GM18498 (cell line): ENCODE results near the gene TBC1D22A.

Experiments used
- ATAC-seq: cut with Tn5 transposase; IDR thresholded peaks from one replicate; pipeline ENCODE4 v1.9.1; 2021; ENCODE audit warnings: mild to moderate bottlenecking, moderate library complexity; ENCODE audit not compliant: unreplicated experiment

The TBC1D22A gene

GRCh38 chr22:47050401-47051051, 288.1 kb downstream of the TBC1D22A start:
- ATAC-seq, result no peak

DNA sequence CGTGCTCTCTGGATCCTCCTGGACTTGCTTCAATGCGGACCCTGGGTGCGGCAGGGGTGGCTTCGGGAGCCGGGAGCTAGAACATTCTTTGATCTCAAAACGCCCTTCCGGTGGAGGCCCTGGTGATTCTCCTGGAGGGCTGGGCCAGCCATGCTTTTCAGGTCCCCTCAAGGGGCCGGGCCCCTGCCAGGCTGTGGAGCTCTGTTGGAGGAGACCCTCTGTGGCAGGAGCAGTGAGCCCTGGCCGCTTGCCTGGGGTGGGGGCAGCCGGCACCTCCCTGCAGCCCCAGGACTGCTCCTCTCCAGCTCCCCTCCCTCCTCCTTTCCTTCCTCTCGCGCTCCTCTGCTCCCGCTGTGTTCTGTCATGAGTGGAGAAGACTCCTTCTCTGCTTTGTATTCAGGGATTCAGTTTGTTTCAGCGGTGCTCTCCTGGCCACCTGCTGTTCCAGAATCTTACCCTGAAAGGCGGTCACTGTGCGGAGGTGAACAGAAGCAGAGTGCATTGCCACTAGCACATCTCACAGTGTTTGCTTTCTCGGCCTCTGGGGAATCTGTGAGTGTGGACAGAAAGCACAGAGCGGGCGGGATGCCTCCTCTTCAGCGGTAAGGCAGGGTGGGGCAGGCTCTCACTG, 289.1 kb downstream of the TBC1D22A start:
- ATAC-seq, result no peak

- ATAC-seq, result no peak
Measured at GRCh38 chr22:47052236-47053012, 290.0 kb downstream of the TBC1D22A start.

DNA sequence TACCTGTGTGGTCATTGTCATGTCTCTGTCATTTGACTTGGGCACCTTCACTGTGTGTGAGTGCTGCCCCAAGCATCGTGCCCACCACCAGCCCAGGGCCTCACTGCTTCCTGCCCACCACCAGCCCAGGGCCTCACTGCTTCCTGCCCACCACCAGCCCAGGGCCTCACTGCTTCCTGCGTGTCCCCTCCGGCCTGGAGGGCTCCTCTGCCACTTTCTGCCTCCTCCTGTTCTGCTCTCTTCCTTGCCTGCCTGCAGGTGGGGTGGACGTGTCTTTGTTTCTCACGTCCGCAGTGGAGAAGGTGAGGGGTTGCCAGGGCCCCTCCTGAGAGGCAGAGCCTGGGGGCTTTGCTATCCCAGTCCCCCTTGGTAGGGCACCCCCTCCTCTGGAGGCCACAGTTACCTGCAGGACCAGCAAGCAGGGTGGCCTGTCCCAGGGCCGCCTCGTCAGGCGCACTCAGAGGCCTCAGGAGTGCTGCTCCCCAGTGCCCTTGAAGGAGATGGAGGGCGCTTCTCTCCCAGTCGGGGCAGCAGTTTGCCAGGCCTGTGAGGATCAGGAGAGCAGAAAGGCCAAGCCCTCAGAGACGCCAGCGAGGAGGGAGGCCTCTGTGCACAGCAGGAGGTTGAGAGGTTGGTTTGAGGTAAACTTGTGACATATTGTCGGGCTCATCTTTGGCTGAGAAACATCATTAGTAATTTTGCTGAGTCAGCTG, 290.7 kb downstream of the TBC1D22A start:
- ATAC-seq, result no peak

GRCh38 chr22:47053726-47054141, 291.3 kb downstream of the TBC1D22A start:
- ATAC-seq, result no peak

DNA sequence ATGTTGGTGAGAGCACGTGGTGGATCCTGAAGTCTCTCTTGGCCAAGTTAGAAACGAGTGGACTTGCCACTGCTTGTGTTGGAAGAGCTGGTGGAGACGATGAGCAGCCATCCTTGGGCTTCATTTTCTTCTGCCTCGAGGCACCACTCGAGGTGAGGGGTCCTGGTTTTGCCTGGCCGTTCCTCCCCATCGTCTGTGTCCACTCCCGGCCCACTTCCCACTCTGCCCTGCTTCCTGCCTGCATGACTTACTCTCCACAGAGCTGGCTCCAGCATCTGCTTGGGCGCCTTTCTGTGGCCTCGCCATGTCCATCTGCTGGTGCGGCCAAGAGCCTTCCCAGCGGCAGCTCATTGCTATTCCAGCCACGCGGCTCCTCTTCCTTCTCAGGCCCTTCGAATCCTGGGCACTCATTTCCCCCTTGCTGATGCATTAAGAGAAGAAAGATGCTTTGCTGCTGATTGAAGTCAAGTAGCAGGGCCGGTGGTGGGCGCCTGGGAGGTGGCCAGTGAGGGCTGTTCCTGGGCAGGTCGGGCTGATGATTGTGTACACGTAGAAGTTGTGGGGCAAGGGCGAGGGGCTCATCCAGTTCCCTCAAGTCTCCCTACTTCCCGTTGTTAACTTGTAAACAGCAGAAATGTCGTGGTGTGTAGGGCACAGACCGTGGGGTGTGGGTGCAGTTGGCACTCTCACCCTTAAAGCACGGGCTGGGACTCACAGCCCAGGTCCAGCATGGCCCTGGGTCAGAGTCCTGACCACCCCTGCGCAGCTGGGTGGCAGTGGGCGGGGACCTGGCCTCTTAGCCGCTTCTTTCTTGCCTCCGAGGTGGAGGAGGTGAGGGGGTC, 292.0 kb downstream of the TBC1D22A start:
- no peak for ATAC-seq

GRCh38 chr22:47055073-47055355, 292.6 kb downstream of the TBC1D22A start:
- no peak for ATAC-seq

DNA sequence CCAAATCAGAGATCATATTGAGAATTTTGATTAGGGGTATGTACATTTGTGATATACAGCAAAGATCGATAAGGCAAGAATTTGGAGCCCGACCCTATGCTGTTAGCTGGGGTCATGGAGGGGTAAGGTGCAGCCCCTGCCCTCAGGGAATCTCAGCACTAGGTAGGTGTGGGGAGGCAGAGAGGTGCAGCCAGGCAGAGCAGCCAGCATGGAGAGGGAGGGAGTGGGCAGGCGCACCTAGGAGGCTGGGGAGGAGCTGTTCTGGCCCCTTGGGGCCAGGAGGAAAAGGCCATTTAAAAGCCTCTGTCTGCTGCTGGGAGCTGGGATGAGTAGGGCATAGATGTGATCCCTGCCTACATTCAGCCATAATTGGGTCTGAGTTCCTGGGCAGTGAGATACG, 293.0 kb downstream of the TBC1D22A start:
- no peak for ATAC-seq

DNA sequence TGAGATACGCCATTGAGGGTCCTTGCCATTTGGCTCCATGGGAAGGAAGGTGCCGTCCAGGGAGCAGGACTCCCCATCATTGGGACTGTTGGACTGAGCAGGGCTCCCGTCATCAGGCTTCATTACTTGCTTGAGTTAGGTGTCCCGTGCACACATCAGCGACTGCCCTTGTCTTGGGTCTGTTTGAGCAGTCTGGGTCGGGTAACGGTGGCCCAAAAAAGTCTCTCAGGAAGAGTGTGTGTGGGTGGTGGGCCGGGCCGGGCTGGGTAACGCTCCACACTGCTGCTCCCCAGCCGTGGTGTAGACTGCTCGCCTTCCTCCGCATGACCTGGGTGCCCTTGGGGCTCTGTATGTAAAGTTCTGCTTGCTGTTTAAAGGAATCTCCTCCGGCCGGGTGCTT, 293.5 kb downstream of the TBC1D22A start:
- ATAC-seq, result no peak

DNA sequence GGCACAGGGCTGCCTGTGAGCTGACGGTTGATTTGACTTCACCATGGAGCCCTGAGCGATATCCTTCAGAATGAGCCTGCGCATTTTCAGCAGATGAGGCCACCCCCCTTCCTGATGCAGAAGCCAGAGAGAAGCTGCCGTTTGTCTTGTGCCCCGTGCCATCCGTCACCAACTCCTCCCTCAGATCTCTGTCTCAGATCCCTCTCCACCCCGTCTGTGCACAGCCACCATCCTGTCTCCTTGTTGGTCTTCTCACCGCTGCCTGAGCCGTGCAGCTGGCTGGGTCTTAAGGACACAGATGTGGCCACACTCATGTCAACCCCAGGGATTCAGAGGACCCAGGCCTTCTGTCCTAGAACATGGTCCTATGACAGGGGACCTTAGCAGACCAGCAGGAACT, 293.9 kb downstream of the TBC1D22A start:
- no peak for ATAC-seq

DNA sequence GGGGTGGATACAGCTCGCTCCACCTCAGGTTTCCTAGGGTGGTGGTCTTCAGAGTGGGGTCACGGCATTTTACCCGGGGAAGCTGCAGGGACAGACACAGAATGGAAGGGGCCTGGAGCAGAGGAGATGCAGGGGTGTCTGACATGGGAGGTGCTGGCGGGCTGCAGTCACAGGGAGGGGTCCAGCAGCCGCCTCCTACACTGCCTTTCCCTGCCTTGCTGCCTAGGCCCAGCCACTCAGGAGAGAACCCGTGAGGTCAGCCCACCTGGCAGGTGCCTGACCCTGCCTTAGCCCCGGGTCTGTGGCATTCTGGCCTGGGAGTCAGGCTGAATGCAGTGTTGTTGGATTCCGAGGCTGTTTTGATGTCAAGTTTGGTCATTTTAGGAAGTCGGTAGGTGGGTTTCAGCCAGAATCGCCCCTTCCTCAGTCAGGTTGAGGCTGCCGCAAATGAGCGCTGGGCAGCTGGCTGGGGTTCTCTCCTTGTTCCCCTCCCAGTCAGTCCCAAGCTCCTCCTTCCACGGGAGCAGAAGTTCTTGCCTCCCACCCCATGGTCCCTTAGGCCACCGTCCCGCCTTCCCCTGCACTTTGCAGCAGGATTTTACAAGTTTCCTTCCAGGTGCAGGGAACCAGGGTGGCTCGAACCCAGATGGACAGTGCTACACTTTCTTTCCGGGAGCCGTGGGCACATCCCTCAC, 294.5 kb downstream of the TBC1D22A start:
- no peak for ATAC-seq

DNA sequence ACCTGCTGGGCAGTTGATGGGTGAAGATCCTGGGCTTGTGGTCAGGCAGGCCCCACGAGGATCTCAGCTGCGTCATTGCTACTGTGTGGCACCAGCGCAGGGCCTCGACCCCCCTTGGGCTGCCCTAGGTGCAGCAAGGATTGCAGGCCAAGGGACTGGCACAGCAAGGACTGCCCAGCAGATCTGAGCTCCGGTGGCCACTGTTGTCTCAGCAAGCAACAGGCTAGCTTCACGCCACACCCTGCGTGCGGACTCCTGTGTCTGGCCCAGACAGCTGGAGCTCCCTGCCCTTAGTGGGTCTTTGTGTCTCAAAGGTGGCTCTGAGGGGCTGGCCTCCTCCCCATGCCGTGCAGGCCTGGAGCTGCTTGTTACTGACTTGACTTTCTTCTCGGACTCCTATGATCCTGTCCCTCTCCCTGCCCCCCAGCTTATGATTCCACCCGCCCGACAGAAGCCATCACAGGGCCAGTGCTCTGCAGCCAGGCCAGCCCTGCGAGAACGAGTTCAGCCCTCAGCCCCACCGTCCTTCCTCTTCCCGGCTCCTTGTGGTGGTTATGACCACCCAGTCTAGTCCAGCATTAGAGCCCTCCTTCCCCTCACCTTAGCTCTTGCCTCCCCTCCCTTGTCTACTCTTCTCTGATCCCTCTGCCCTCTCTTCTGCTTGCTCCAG, 295.6 kb downstream of the TBC1D22A start:
- no peak for ATAC-seq

DNA sequence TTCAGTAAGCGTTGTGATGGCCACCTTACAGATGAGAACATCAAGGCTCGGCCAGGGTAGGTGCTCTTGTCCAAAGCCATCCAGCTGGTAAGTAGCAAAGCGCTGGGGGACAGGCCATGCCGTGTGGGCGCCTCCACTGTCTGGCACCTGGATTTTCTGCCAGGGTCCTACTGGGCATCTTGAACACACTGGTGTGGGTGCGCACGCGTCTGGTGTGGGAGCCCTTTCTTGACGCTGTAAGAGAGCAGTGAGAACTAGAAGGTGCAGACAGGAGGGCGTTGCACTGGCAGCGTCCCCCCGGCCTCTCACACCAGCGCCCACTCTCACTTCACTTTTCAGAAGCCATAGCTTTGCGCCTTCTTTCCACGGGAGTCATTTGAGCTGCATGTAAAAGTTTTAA, 296.6 kb downstream of the TBC1D22A start:
- ATAC-seq, result no peak

GRCh38 chr22:47059701-47060161, 297.3 kb downstream of the TBC1D22A start:
- no peak for ATAC-seq

GRCh38 chr22:47060718-47061117, 298.3 kb downstream of the TBC1D22A start:
- no peak for ATAC-seq

DNA sequence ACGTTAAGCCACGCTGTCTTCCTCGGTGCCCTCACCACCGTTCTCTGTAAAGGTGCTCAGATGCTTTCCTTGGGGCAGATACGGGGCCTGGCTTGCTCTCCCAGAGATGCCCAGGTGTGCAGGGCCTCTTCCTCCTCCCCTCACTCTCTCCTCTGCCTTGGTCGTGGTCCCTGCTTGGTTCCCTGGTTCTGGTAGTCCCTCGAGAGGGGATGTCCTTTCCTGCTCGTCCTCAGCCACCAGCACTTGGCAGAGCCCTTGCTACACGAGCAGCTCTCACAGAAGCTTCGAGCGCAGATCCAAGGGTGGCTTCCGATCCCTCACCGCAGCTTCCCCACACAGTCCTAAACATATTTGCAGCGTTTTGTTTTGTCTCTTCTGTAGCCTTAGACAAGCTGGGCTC, 298.8 kb downstream of the TBC1D22A start:
- ATAC-seq, result no peak

DNA sequence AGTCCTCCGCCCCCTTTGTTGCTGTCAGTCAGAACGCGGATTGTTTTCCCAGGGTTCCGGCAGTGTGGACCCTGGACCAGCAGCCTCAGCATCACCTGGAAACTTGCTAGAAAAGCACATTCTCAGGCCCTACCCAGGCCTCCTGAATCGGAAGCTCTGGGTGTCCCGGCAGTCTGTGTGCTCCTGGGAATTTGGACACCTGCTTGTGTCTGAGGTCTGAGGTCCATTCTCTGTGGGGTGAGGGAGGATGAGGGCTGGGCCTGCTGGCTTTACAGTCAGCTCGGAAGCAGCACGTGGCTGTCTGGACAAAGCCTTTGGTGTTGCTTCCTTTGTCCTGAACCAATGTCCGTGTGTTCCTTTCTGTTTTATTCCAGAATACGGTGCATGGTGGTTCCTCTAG, 299.7 kb downstream of the TBC1D22A start:
- no peak for ATAC-seq

DNA sequence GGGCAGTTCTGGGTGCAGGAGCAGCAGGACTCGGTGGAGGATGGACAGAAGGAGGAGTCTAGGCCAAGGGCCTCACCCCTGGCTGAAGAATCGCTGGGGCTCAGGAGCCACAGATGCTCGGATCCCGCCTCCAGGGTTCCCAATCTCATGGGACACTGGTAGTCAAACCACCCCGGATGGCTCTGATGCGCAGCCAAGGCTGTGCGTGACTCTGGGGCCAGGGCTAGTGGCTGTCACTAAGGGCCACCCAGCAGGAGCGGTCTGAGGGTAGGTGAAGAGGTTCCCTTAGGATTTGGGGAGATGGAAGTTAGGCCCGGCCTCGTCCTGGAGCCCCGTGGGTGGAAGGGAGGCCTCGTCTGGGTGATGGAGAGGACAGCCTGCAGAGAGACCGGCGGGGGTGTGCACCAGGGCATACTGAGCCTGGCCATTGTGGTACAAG, 300.6 kb downstream of the TBC1D22A start:
- no peak for ATAC-seq

DNA sequence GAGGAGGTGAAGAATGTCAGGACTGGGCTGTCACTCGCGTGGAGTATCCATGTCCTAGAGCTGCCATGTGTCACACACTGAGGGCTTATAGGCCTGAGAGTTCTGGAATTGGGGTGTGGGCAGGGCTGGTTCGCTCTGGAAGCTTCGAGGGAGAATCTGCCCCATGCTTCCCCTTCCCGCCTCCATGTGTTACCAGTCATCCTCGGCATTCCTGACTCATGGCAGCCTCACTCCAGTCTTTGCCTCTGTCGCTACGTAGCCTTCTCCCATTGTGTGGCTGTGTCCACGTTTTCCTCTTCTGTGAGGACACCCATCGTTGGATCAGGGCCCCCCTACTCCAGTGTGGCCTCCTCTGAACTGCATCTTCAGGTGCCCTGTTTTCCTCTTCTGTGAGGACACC, 301.2 kb downstream of the TBC1D22A start:
- no peak for ATAC-seq
